ENCODE results near the gene FAM3C.
"Not testable (repeated sequence)": the region's sequence is repeated elsewhere in the genome, so short reads cannot be mapped to it uniquely, and the experiment has no call there.

The FAM3C gene

GRCh38 chr7:121395961-121396757, at the start of gene FAM3C:
Gene FAM3C (minus strand): TSS chr7:121396308. CDS start chr7:121382969, 13,339 bp downstream.
- TF ChIP-seq CTCF (IDR thresholded peaks at IDR 0.05; ENCODE audit: extremely low read depth, missing control alignments), result peak; percentile 87
- DNase-seq (ENCODE audit: low spot score), result peak; percentile 95

- TF ChIP-seq CTCF (IDR thresholded peaks at IDR 0.05; ENCODE audit: extremely low read depth, missing control alignments), result no peak
- DNase-seq (ENCODE audit: low spot score), result no peak
Observed at GRCh38 chr7:121442845-121443244, 46.7 kb upstream of the FAM3C start.

DNA sequence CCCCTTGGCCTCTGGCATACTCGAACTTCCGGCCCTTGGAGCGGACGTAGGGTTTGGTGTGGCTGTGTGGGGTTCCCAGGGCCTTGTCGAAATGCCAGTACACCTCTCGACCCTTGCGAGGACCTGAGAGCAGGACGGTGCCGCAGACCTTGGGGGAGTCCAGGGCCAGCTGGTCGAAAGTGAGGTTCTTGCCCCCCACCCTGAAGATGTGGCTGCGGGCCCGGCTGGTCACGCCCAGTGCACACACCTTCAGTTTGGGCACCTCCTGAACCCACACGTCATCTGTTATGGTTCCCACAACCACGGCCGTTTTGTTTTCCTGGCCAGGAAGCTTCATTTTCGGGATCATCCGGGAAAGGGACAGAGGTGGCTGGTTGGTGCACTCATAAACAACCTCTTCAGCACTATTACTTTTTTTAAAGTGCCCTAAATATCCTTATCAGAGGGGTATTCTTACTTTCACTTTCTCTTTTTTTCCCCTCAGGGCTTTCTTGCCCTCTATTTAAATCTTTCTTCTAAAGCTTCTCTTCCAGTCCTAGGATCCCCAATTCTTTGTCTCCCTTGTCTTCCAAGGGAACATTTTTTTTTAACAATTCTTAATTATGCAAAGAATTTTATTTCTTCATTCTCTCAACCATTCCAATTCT, 44.9 kb upstream of the FAM3C start:
- DNase-seq (ENCODE audit: low spot score), result no peak
- no peak for TF ChIP-seq CTCF (IDR thresholded peaks at IDR 0.05; ENCODE audit: extremely low read depth, missing control alignments)

- not testable (repeated sequence) for DNase-seq (ENCODE audit: low spot score)
Observed at GRCh38 chr7:121438043-121438955, 42.2 kb upstream of the FAM3C start.

- no peak for DNase-seq (ENCODE audit: low spot score)
- TF ChIP-seq CTCF (IDR thresholded peaks at IDR 0.05; ENCODE audit: extremely low read depth, missing control alignments), result no peak
Observed at GRCh38 chr7:121437470-121437869, 41.4 kb upstream of the FAM3C start.

- no peak for TF ChIP-seq CTCF (IDR thresholded peaks at IDR 0.05; ENCODE audit: extremely low read depth, missing control alignments)
- DNase-seq (ENCODE audit: low spot score), result no peak
Observed at GRCh38 chr7:121436688-121437087, 40.6 kb upstream of the FAM3C start.

DNA sequence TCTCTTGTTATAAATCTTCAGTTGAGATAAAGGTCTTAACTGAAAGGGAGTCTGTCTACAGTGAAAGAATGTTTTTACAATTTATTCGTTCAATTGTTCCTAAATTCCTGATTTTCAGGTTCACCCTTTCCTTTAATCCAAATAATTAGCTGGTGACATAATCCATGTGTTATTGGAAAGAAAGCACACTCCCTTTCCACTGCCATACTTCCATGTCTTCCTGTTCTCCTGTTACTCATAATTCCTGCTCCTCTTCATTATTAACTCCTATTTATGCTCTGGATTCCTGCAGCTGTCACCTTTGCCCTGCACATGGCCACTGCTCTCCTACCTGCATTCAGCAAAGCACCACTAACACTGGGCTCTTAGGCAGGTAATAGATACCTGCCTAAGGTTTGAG, 40.0 kb upstream of the FAM3C start:
- no peak for DNase-seq (ENCODE audit: low spot score)
- no peak for TF ChIP-seq CTCF (IDR thresholded peaks at IDR 0.05; ENCODE audit: extremely low read depth, missing control alignments)
